ENCODE measurements around the gene KRT222.

GRCh38 chr17:40647624-40648383 lies 17.2 kb downstream of the KRT222 start, which contains the start of gene SMARCE1:
- peak; percentile 24 to 44 for TF ChIP-seq POLR2A (IDR thresholded peaks at IDR 0.05)
- TF ChIP-seq CTCF (IDR thresholded peaks at IDR 0.05 in 4 of 5, conservative IDR thresholded peaks at IDR 0.05 in 1 of 5) = no peak
